Epithelial cell of proximal tubule (primary cell): ENCODE data around the gene CT45A9. TPM values are rescaled to one million over a fixed set of nuclear protein-coding genes. Genes with fewer than 3 reads are reported as not detected.
"Not testable (repeated sequence)": the region's sequence is repeated elsewhere in the genome, so short reads cannot be mapped to it uniquely, and the experiment has no call there.

ENCODE experiments used
- DNase-seq: peaks from one replicate; pipeline ENCODE4 v3.0.0-alpha.2; 2011; ENCODE audit warnings: low read depth
- H3K4me3 ChIP-seq: 2 replicates; pipeline ENCODE4 v1.5.1; 2011; ENCODE audit warnings: low read depth, mild to moderate bottlenecking, low read length
- total RNA-seq: library from RNA; depleted of rRNA; stranded (reverse); fragments of >200 nt; gene quantifications from 2 replicates; pipeline ENCODE4 v1.2.3, GENCODE V29; 2015
- TF ChIP-seq, protein P1 (sequence below): conservative IDR thresholded peaks from 2 replicates; pipeline ENCODE4 v1.5.1; 2012; ENCODE audit warnings: low read depth, mild to moderate bottlenecking, low read length

CT45A9 gene, protein sequence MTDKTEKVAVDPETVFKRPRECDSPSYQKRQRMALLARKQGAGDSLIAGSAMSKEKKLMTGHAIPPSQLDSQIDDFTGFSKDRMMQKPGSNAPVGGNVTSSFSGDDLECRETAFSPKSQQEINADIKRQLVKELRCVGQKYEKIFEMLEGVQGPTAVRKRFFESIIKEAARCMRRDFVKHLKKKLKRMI
- total RNA-seq, result not detected in 2 replicates

DNA sequence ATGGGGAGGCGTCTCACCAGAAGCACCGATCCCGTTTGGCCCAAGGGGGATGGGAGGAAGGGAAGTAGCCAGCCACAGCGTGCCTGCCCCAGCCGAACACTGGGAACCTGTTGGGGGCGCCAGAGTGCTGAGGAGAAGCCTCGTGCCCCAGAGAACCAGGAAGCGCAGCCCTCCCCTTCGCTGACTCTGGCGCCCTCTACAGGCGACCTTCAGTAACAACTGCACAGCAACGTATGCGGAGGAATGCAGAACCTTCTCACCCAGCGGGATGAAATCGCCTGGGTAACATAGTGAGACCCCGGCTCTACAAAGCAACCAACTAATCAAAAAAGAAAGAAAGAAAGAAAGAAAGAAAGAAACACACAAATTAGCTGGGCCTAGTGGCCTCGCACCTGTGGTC, at the start of gene CT45A9:
Gene CT45A9 (minus strand): TSS at position 101 of the 400 bp plus-strand sequence. CDS start 3,751 bp downstream, outside the sequence.
- not testable (repeated sequence) for H3K4me3 ChIP-seq, DNase-seq

DNA sequence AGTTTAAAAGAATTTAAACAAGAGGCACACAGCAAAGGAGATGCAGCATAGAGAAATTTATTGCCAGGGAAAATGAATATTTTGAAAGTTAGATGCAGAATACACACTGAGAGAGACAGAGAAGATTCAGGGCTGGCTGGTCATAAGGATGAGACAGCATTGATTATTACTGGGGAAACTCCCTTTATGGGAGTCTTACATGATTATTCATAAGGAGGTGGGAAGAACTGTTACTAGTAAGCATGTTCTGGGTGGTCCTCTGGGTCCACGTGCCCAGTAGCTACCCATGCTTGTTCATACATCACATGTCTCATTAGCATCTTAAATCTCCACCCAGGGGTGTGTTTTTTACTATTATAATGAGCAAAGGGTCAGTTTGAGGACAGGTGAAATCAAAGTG, 48.9 kb upstream of the CT45A9 start:
- DNase-seq, H3K4me3 ChIP-seq: not testable (repeated sequence)

DNA sequence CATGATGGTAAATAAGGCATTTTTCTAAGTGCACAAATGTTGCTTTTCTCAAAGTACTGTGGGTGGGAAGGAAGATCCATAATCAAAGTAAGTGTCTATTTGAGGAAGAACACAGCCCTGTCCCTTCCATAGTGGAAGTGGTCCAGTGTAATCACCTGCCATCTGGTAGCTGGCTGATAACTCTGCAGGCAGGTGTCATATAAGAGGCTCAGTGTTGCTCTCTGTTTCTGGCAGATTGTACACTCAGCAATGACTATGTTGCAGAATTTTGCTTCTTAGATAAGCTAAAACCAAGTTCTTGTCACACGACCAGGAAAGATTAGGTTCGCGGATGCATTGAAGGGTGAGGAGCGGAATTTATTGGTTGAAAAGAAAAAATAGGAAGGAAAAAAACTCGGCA, 42.8 kb upstream of the CT45A9 start:
- TF ChIP-seq, protein P1, sequence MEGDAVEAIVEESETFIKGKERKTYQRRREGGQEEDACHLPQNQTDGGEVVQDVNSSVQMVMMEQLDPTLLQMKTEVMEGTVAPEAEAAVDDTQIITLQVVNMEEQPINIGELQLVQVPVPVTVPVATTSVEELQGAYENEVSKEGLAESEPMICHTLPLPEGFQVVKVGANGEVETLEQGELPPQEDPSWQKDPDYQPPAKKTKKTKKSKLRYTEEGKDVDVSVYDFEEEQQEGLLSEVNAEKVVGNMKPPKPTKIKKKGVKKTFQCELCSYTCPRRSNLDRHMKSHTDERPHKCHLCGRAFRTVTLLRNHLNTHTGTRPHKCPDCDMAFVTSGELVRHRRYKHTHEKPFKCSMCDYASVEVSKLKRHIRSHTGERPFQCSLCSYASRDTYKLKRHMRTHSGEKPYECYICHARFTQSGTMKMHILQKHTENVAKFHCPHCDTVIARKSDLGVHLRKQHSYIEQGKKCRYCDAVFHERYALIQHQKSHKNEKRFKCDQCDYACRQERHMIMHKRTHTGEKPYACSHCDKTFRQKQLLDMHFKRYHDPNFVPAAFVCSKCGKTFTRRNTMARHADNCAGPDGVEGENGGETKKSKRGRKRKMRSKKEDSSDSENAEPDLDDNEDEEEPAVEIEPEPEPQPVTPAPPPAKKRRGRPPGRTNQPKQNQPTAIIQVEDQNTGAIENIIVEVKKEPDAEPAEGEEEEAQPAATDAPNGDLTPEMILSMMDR, result no peak
- no peak for DNase-seq
- H3K4me3 ChIP-seq, result no peak overlapping the region

DNA sequence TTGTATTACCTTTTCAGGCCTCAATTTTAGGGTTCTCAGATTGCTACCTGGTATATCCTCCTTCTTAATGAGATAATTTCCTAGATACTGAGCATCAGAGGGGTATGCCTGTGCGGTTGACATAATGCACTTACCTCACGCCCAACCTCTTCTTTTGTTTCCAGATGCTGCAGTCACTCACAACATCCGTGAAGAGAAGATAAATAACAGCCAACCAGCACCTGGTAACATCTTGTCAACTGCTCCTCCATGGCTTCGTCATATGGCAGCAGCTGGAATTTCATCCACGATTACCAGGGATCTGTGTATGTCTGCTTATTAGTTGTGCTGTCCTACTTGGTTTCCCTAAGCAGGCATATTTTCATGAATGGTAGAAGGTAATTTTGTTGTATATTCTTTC, 38.6 kb upstream of the CT45A9 start:
- DNase-seq, result no peak
- TF ChIP-seq, protein P1, result no peak
- H3K4me3 ChIP-seq, result no peak overlapping the region

DNA sequence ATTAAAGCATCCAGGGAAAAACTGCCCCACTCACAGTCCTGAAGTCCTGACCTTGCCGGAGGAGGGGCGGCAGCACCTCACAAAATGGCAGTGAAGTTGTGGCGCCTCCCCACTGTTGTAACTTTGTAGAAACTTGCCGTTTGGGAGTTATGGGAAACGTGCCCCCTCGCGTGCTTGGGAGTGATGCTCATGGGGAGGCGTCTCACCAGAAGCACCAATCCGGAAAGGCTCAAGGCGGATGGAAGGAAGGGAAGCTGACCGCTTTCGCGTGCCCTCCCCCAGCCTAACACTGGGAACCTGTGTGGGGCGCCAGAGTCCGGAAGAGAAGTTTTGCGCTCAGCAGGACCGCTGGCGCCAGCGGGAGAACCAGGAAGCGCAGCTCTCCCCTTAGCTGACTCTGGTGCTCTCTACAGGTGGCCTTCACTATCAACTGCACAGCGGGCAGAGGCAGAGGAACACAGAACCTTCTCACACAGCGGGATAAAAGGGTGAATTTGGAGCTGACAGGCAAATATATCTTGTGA, 21.7 kb upstream of the CT45A9 start, which contains the start of the genes CT45A10 and SAGE1:
Gene CT45A10 (minus strand): TSS at position 151 of the 524 bp plus-strand sequence. CDS start 8,100 bp downstream, outside the sequence.
Gene SAGE1 (plus strand): TSS at position 423 of the 524 bp plus-strand sequence. CDS start 2,527 bp downstream, outside the sequence.
- DNase-seq, result no peak
- TF ChIP-seq, protein P1, result no peak
- no peak within 1 kb of the TSS for H3K4me3 ChIP-seq

DNA sequence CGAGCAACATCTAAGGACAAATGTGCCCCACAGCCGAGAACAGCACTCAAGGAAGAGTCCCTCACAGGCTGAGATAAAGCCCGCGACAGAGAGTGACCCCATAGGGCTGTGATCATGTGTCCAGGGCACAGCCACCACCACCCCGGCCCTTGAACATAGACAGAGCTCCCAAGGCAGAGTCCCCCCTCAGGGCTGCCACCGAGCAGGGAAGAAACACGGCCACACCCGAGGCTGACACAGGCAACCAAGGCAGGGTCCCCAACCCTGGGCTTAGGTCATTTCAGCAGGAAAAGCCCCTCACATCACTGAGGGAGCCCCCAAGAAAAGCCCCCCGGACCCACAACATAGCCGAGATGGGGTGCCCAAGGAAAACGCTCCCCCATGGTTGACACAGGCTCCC, 21.2 kb upstream of the CT45A9 start:
- no peak for DNase-seq
- TF ChIP-seq, protein P1, result no peak

DNA sequence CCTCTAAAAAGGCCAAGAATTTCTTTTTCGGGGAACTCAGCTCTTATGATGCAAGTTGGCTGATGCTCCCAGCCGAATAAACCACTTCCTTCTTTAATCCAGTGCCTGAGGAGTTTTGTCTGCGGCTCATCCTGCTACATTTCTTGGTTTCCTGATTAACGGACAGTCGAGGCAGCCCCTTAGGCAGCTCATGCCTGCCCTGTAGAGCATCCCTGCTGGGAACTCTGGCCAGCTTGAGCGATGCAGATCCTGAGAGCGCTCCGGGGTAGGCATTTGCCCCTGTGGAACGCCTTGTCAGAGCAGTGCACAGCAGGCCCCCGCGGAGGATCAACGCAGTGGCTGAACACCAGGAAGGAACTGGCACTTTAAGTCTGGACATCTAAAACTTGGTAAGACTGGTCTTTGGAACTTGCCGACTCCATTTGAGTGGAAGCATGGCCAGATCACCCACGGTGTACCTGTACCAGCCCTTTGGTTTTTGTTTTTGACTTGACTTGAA, 18.5 kb upstream of the CT45A9 start:
- TF ChIP-seq, protein P1, result no peak
- no peak overlapping the region for H3K4me3 ChIP-seq
- no peak for DNase-seq

More for the DNA sequence above, 21.2 kb upstream of the CT45A9 start:
- H3K4me3 ChIP-seq, result no peak overlapping the region

DNA sequence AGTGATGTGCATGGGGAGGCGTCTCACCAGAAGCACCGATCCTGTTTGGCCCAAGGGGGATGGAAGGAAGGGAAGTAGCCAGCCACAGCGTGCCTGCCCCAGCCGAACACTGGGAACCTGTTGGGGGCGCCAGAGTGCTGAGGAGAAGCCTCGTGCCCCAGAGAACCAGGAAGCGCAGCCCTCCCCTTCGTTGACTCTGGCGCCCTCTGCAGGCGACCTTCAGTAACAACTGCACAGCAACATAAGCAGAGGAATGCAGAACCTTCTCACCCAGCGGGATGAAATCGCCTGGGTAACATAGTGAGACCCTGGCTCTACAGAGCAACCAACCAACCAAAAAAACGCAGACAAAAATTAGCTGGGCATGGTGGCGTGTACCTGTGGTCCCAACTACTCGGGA, 17.4 kb upstream of the CT45A9 start:
- DNase-seq, H3K4me3 ChIP-seq: not testable (repeated sequence)

DNA sequence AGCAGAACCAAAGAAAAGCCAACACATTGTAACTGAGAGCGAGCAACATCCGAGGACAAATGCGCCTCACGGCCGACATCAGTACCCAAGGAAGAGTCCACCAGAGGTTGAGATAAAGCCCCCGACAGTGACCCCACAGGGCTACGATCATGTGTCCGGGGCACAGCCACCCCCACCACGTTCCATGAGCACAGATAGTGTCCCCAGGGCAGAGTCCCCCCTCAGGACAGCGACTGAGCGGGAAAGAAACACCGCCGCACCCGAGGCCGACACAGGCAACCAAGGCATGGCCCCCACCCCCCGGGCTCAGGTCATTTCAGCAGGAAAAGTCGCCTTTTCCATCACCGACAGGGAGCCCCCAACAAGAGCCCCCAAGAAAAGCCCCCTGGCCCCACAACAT, 16.6 kb upstream of the CT45A9 start:
- not testable (repeated sequence) for H3K4me3 ChIP-seq, DNase-seq

DNA sequence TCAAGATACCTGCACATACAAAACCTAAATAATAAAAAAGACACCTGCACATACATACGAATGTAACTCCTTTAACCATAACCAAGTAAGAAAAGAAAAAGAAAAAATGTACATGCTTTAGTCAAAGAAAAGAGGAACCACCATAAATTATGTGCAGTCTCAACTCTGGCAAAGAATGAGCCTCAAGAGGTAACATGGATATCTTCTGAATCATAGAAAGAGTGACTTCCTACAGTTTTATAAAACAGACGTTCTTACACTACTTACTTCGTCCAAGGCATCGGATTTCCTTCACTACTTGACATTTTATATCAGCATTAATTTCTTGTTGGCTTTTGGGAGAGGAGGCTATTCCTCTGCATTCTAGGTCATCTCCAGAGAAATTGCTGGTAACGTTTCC, 11.1 kb upstream of the CT45A9 start:
- not testable (repeated sequence) for DNase-seq, H3K4me3 ChIP-seq

DNA sequence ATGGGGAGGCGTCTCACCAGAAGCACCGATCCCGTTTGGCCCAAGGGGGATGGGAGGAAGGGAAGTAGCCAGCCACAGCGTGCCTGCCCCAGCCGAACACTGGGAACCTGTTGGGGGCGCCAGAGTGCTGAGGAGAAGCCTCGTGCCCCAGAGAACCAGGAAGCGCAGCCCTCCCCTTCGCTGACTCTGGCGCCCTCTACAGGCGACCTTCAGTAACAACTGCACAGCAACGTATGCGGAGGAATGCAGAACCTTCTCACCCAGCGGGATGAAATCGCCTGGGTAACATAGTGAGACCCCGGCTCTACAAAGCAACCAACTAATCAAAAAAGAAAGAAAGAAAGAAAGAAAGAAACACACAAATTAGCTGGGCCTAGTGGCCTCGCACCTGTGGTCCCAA, 17.2 kb downstream of the CT45A9 start, which contains the start of gene CT45A8:
Gene CT45A8 (minus strand): TSS at position 101 of the 400 bp plus-strand sequence. CDS start 3,755 bp downstream, outside the sequence.
- not testable (repeated sequence) for DNase-seq, H3K4me3 ChIP-seq

DNA sequence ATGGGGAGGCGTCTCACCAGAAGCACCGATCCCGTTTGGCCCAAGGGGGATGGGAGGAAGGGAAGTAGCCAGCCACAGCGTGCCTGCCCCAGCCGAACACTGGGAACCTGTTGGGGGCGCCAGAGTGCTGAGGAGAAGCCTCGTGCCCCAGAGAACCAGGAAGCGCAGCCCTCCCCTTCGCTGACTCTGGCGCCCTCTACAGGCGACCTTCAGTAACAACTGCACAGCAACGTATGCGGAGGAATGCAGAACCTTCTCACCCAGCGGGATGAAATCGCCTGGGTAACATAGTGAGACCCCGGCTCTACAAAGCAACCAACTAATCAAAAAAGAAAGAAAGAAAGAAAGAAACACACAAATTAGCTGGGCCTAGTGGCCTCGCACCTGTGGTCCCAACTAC, 34.4 kb downstream of the CT45A9 start, which contains the start of gene CT45A7:
Gene CT45A7 (minus strand): TSS at position 101 of the 400 bp plus-strand sequence. CDS start 3,747 bp downstream, outside the sequence.
- not testable (repeated sequence) for DNase-seq, H3K4me3 ChIP-seq

DNA sequence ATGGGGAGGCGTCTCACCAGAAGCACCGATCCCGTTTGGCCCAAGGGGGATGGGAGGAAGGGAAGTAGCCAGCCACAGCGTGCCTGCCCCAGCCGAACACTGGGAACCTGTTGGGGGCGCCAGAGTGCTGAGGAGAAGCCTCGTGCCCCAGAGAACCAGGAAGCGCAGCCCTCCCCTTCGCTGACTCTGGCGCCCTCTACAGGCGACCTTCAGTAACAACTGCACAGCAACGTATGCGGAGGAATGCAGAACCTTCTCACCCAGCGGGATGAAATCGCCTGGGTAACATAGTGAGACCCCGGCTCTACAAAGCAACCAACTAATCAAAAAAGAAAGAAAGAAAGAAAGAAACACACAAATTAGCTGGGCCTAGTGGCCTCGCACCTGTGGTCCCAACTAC, 51.7 kb downstream of the CT45A9 start, which contains the start of gene CT45A2:
Gene CT45A2 (minus strand): TSS at position 101 of the 400 bp plus-strand sequence. CDS start 3,747 bp downstream, outside the sequence.
- not testable (repeated sequence) for DNase-seq

More for the DNA sequence above, 51.7 kb downstream of the CT45A9 start, which contains the start of gene CT45A2:
- not testable (repeated sequence) for H3K4me3 ChIP-seq
